Cardiac muscle cell (in vitro differentiated cells and primary cell): ENCODE measurements around the gene TTN. TPM values are rescaled to one million over a fixed set of nuclear protein-coding genes. Genes with fewer than 3 reads are reported as not detected.

Source experiments
- DNase-seq, 2 donors: peaks; one replicate each; pipeline versions ENCODE4 v3.0.0 to v3.0.0-alpha.2; 2010 to 2017; ENCODE audit warnings: low read depth in 1 of 2, low spot score in 1 of 2
- H3K27ac ChIP-seq: fragments of 200-600 bp; sonication (generic); 2 replicates; pipeline ENCODE4 v1.5.1; 2016
- H3K27me3 ChIP-seq: fragments of 200-600 bp; sonication (generic); 2 replicates; pipeline ENCODE4 v1.6.0; 2016; ENCODE audit warnings: control low read depth
- H3K36me3 ChIP-seq: fragments of 200-600 bp; sonication (generic); 2 replicates; pipeline ENCODE4 v1.5.1; 2016; ENCODE audit warnings: control low read depth
- H3K4me1 ChIP-seq: fragments of 200-600 bp; sonication (generic); 2 replicates; pipeline ENCODE4 v1.8.1; 2017; ENCODE audit warnings: low read depth, mild to moderate bottlenecking, mixed run types
- H3K4me3 ChIP-seq: fragments of 200-600 bp; sonication (generic); 2 replicates; pipeline ENCODE4 v1.5.1; 2016; ENCODE audit warnings: mild to moderate bottlenecking
- H3K9me3 ChIP-seq: fragments of 200-600 bp; sonication (generic); 2 replicates; pipeline ENCODE4 v1.5.1; 2017; ENCODE audit warnings: low read depth, mild to moderate bottlenecking, control low read depth
- polyA plus RNA-seq: library from polyadenylated mRNA; unstranded; fragments of >200 nt; fragmentation: Nextera tagmentation; extraction: Ambion mirVana; gene quantifications from 2 replicates; pipeline ENCODE4 v1.2.1, GENCODE V29; 2016
- total RNA-seq: library from RNA; depleted of rRNA; stranded (reverse); fragments of >200 nt; gene quantifications from 2 replicates; pipeline ENCODE4 v1.2.3, GENCODE V29; 2016
- TF ChIP-seq, protein P1 (sequence below): IDR thresholded peaks from 2 replicates; pipeline ENCODE4 v1.5.1; 2012; ENCODE audit warnings: low read depth, mild to moderate bottlenecking, low read length

TTN gene
- total and polyA plus RNA-seq, 2 experiments from 2014 or later = 1,208 to 1,214 TPM

DNA sequence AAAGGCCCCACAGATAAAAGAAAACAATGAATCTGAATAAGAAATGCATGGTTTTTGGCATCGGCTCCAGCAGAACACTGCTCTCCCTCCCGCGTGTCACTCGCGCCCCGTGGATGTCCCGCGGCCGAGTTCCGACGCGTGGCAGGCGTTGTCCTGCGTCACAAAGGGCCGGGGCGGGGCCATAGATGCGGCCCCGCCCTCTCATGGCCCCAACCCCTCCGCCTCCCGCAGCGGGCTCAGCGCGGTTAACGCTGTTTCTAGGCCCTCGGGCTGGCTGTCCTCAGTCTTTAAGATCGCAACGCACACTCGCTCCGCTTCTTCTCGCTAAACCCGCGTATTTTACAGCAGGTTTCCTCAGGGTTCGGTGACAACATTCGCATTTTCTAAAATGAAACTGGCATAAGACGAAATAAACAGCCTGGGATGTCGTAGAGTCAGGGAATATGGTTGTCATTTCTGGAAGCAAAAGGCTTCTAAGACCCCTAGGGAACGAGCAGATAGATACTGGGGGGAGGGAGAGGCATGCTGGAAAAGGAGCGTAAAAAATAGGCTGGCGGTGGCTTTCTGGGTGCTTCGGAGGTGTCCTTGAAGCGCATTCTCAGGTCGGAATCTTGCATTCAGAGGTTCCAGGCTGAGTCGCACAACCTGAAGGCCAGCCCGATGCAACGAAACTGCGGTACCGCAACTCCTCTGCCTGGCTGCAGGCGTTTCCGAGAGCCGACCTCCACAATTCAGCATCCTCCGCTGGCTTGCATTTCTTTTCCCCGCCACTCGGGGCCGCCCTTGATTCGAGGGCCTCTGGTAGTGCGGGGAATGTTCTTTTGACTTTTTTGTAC is 328.6 kb downstream of the TTN start, which contains the start of gene FKBP7:
FKBP7 (minus strand) TSS at position 162 of the 836 bp plus-strand sequence; CDS start at position 61, 101 bp downstream.
- peak; percentile 87 for DNase-seq
- TF ChIP-seq, protein P1, sequence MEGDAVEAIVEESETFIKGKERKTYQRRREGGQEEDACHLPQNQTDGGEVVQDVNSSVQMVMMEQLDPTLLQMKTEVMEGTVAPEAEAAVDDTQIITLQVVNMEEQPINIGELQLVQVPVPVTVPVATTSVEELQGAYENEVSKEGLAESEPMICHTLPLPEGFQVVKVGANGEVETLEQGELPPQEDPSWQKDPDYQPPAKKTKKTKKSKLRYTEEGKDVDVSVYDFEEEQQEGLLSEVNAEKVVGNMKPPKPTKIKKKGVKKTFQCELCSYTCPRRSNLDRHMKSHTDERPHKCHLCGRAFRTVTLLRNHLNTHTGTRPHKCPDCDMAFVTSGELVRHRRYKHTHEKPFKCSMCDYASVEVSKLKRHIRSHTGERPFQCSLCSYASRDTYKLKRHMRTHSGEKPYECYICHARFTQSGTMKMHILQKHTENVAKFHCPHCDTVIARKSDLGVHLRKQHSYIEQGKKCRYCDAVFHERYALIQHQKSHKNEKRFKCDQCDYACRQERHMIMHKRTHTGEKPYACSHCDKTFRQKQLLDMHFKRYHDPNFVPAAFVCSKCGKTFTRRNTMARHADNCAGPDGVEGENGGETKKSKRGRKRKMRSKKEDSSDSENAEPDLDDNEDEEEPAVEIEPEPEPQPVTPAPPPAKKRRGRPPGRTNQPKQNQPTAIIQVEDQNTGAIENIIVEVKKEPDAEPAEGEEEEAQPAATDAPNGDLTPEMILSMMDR = peak; percentile 66
- H3K27ac ChIP-seq = peak within 1 kb of the TSS; percentile 71
- H3K4me3 ChIP-seq = peak within 1 kb of the TSS; percentile 59
- no peaks in the 10 kb centered on the region for H3K9me3 ChIP-seq
- peaks cover 13% of the 10 kb centered on the region for H3K4me1 ChIP-seq
- H3K36me3 ChIP-seq = no peaks in the 10 kb centered on the region
- no peaks in the 10 kb centered on the region for H3K27me3 ChIP-seq

DNA sequence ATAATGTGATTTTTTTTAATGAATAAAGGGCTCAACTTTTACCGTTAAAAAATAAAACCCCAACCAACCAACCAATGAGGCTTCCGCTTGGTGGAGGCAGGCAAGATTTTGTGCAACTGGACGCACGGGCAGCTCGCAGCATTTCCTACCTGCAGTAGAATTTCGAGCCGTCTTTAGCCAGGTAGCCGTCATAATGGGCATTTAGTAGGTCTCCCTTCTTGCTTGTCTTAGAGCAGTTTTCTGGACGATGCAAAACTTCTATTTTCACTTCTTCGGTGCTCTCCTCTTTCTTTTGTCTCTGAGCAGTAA is 329.1 kb downstream of the TTN start:
- Histone ChIP-seq H3K4me3 (peak overlapping the region; percentile 59), H3K9me3 (no peaks in the 10 kb centered on the region), H3K36me3 (no peaks in the 10 kb centered on the region), H3K4me1 (peaks cover 13% of the 10 kb centered on the region), H3K27ac (peak overlapping the region; percentile 71), H3K27me3 (no peaks in the 10 kb centered on the region)
- TF ChIP-seq, protein P1 = no peak
- DNase-seq = peak; percentile 27 to 31

DNA sequence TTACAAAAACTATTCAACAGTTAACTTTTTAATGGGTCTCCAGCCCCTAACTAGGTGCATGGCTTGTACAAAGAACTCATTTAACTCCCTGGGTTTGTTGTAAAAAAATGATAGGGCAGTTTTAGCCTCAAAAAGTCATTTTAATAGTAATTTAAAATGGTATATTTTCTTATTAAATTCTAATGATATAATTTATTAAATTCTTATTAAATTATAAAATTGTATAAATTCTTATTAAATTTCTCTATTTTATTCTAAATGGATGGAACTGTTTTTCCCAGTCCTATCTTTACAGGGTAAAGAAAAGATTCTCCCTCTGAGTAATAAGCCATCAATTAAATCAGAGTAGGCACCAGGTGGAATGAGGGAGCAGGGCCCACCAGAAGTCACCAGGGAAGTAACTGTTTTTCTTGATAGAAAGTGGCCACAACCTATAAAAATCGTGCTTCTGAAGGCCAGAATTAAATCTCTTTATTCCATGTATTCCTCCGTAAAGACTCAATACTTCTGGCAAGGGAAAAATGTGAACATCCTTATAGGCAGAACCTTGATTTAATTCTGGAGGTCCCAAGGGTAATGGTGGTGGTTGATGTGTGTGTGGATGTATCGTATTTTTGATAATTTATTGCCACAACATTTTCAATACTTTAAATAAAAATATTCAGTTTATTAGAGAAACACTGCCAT is 329.6 kb downstream of the TTN start:
- no peaks in the 10 kb centered on the region for H3K9me3 ChIP-seq
- no peaks in the 10 kb centered on the region for H3K36me3 ChIP-seq
- peak in 1 of 2 donors; percentile 12 for DNase-seq
- peak overlapping the region; percentile 59 for H3K4me3 ChIP-seq
- H3K4me1 ChIP-seq = peaks cover 13% of the 10 kb centered on the region
- H3K27me3 ChIP-seq = no peaks in the 10 kb centered on the region
- TF ChIP-seq, protein P1 = no peak
- no peak overlapping the region for H3K27ac ChIP-seq

DNA sequence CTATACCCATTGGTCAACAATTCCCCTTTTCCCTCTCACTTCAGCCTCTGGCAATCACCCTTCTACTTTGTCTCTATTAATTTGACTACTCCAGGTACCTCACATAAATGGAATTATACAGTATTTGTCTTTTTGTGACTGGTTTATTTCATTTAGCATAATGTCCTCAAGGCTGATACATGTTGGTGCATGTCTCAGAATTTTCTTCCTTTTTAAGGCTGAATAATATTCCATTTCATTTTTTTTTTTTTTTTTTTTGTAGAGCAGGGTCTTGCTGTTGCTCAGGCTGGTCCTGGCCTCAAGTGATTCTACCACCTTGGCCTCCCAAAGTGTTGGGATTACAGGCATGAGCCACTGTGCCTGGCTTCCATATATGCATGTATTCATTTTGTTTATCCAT is 330.7 kb downstream of the TTN start:
- H3K9me3 ChIP-seq = no peaks in the 10 kb centered on the region
- H3K27me3 ChIP-seq = no peaks in the 10 kb centered on the region
- H3K36me3 ChIP-seq = no peaks in the 10 kb centered on the region
- TF ChIP-seq, protein P1 = no peak
- H3K4me3 ChIP-seq = no peak overlapping the region
- H3K4me1 ChIP-seq = peaks cover 12% of the 10 kb centered on the region
- DNase-seq = no peak
- no peak overlapping the region for H3K27ac ChIP-seq

Other genes starting within 250 kb of the TTN start
- gene CCDC141, start 242.7 kb upstream of the TTN start, total RNA-seq = 95.5 and 213 TPM in 2 replicates
- gene CCDC141, start 242.7 kb upstream of the TTN start, polyA plus RNA-seq = 134 and 260 TPM in 2 replicates